Upper lobe of right lung (tissue), 1 donor: ENCODE results near the gene TM4SF20. TPM values are rescaled to one million over a fixed set of nuclear protein-coding genes. Genes with fewer than 3 reads are reported as not detected.

Source experiments
- ATAC-seq: fragments of 200-7000 bp; cut with Tn5 transposase; one replicate; pipeline ENCODE4 v1.9.1; 2020; ENCODE audit warnings: mild to moderate bottlenecking, moderate library complexity
- DNase-seq: peaks from one replicate; pipeline ENCODE4 v3.0.0-alpha.2; 2020
- H3K27ac ChIP-seq: fragments of 200-600 bp; one replicate; pipeline ENCODE4 v1.8.0; 2022
- H3K27me3 ChIP-seq: fragments of 200-600 bp; one replicate; pipeline ENCODE4 v1.8.0; 2022; ENCODE audit warnings: mild to moderate bottlenecking
- H3K36me3 ChIP-seq: fragments of 200-600 bp; one replicate; pipeline ENCODE4 v1.8.0; 2022
- H3K4me1 ChIP-seq: fragments of 200-600 bp; one replicate; pipeline ENCODE4 v1.8.0; 2022
- H3K4me3 ChIP-seq: fragments of 200-600 bp; one replicate; pipeline ENCODE4 v1.8.0; 2022; ENCODE audit warnings: mild to moderate bottlenecking
- H3K9me3 ChIP-seq: fragments of 200-600 bp; one replicate; pipeline ENCODE4 v1.8.0; 2022
- CTCF ChIP-seq: fragments of 200-600 bp; IDR thresholded peaks from one replicate; pipeline ENCODE4 v1.8.0; 2022; ENCODE audit warnings: antibody characterized with exemption
- intact Hi-C: fragments of 100-400 bp; cut with DNase I; formaldehyde crosslinking; loops from one replicate; pipeline ENCODE4 v1.11.0; 2022
- long read RNA-seq: library from polyadenylated mRNA; unstranded; transcript quantifications from one replicate; pipeline ENCODE4 v2.0.0, GENCODE V29; 2021
- total RNA-seq: library from RNA; stranded (reverse); fragmentation: NEBNext Ultra II Directional; extraction: Animal tissue kit (Norgen Biotek cat#: 25700); gene quantifications from one replicate; pipeline ENCODE4 v1.2.1, GENCODE V29; 2021
- donor health status: DM: no; HTN: yes; CAD: no; lungs with severe emphysema.

TM4SF20 gene
- not detected for total RNA-seq
- long read RNA-seq: 0 reads

- Histone ChIP-seq H3K36me3 (no peaks in the 10 kb centered on the region), H3K4me1 (no peaks in the 10 kb centered on the region), H3K9me3 (no peaks in the 10 kb centered on the region), H3K27me3 (no peaks in the 10 kb centered on the region), H3K4me3 (no peak within 1 kb of the TSS), H3K27ac (no peak within 1 kb of the TSS)
- DNase-seq (no peak), ATAC-seq (no peak)
- TF ChIP-seq CTCF: no peak
- intact Hi-C loops: no loop called here
These were observed at the start of gene TM4SF20 for GRCh38 chr2:227379095-227379494. Gene TM4SF20, minus strand, starts transcription at chr2:227379306. Its CDS starts 38 bp downstream, at chr2:227379268.

- intact Hi-C loops: no loop called here
- Histone ChIP-seq H3K27ac (no peak overlapping the region), H3K4me3 (no peak overlapping the region), H3K9me3 (peaks cover 11% of the 10 kb centered on the region), H3K27me3 (no peaks in the 10 kb centered on the region), H3K4me1 (no peaks in the 10 kb centered on the region), H3K36me3 (no peaks in the 10 kb centered on the region)
- peak; percentile 82 for ATAC-seq
- no peak for TF ChIP-seq CTCF
- DNase-seq: no peak
These were observed 49.7 kb upstream of the TM4SF20 start for GRCh38 chr2:227428731-227429285.

GRCh38 chr2:227423656-227424499, 44.8 kb upstream of the TM4SF20 start:
- ATAC-seq: no peak
- Histone ChIP-seq H3K4me1 (no peaks in the 10 kb centered on the region), H3K27me3 (no peaks in the 10 kb centered on the region), H3K4me3 (no peak overlapping the region), H3K36me3 (no peaks in the 10 kb centered on the region), H3K9me3 (no peaks in the 10 kb centered on the region), H3K27ac (no peak overlapping the region)
- DNase-seq: no peak
- TF ChIP-seq CTCF: no peak
- intact Hi-C loops: no loop called here

GRCh38 chr2:227420087-227421052, 41.3 kb upstream of the TM4SF20 start:
- intact Hi-C loops: no loop called here
- ATAC-seq: no peak
- Histone ChIP-seq H3K4me1 (peaks cover 5% of the 10 kb centered on the region), H3K9me3 (no peaks in the 10 kb centered on the region), H3K36me3 (no peaks in the 10 kb centered on the region), H3K27ac (no peak overlapping the region), H3K27me3 (no peaks in the 10 kb centered on the region), H3K4me3 (no peak overlapping the region)
- DNase-seq: no peak
- TF ChIP-seq CTCF: no peak

GRCh38 chr2:227416701-227417100, 37.6 kb upstream of the TM4SF20 start:
- Histone ChIP-seq H3K36me3 (no peaks in the 10 kb centered on the region), H3K27me3 (no peaks in the 10 kb centered on the region), H3K9me3 (no peaks in the 10 kb centered on the region), H3K4me1 (peaks cover 8% of the 10 kb centered on the region), H3K4me3 (no peak overlapping the region), H3K27ac (peak overlapping the region; percentile 68)
- no peak for ATAC-seq
- no peak for DNase-seq
- intact Hi-C loops: loop anchor here (10.0 kb wide), 1 partner anchor 48 kb away; no protein-coding TSS in a partner anchor
- TF ChIP-seq CTCF: no peak
